GM21786 (cell line): ENCODE data around the gene PIP4P1.

ENCODE experiments used
- ATAC-seq: cut with Tn5 transposase; IDR thresholded peaks from one replicate; pipeline ENCODE4 v1.9.1; 2021; ENCODE audit not compliant: unreplicated experiment

Gene PIP4P1

GRCh38 chr14:20438664-20439063 is 22.6 kb downstream of the PIP4P1 start:
- no peak for ATAC-seq

- no peak for ATAC-seq
Observed at GRCh38 chr14:20436363-20436755, 24.9 kb downstream of the PIP4P1 start.

- ATAC-seq = no peak
Observed at GRCh38 chr14:20435582-20436362, 25.5 kb downstream of the PIP4P1 start, which contains the start of gene KLHL33. TSS of gene KLHL33 (minus strand) at chr14:20436166. CDS start at chr14:20435811, 355 bp downstream.

GRCh38 chr14:20434701-20435581 is 26.3 kb downstream of the PIP4P1 start:
- ATAC-seq = no peak

- no peak for ATAC-seq
Observed at GRCh38 chr14:20429801-20430669, 31.2 kb downstream of the PIP4P1 start.

GRCh38 chr14:20428802-20429201 is 32.4 kb downstream of the PIP4P1 start:
- no peak for ATAC-seq

GRCh38 chr14:20428010-20428365 is 33.2 kb downstream of the PIP4P1 start:
- peak; percentile 28 for ATAC-seq

GRCh38 chr14:20427231-20428009 is 33.8 kb downstream of the PIP4P1 start:
- peak; percentile 81 for ATAC-seq

- no peak for ATAC-seq
Observed at GRCh38 chr14:20424851-20425250, 36.4 kb downstream of the PIP4P1 start.

GRCh38 chr14:20422886-20423285 is 38.3 kb downstream of the PIP4P1 start:
- ATAC-seq = no peak

- no peak for ATAC-seq
Observed at GRCh38 chr14:20421267-20421666, 40.0 kb downstream of the PIP4P1 start.

GRCh38 chr14:20419419-20419818 is 41.8 kb downstream of the PIP4P1 start:
- ATAC-seq = no peak

- ATAC-seq = no peak
Observed at GRCh38 chr14:20418501-20418909, 42.7 kb downstream of the PIP4P1 start.

- ATAC-seq = no peak
Observed at GRCh38 chr14:20417250-20418186, 43.7 kb downstream of the PIP4P1 start.

GRCh38 chr14:20416223-20416622 is 45.0 kb downstream of the PIP4P1 start:
- ATAC-seq = no peak

- peak; percentile 45 for ATAC-seq
Observed at GRCh38 chr14:20415782-20416206, 45.4 kb downstream of the PIP4P1 start.

GRCh38 chr14:20413744-20414082 is 47.5 kb downstream of the PIP4P1 start:
- peak; percentile 39 for ATAC-seq

- peak; percentile 72 for ATAC-seq
Observed at GRCh38 chr14:20412876-20413743, 48.1 kb downstream of the PIP4P1 start, which contains the start of gene TEP1. TSS of gene TEP1 (minus strand) at chr14:20413501. CDS start at chr14:20408439, 5,062 bp downstream.
